Measurements from ENCODE around the gene AOPEP.

The AOPEP gene

GRCh38 chr9:95015569-95015968 is 289.1 kb downstream of the AOPEP start:
- no peaks in the 10 kb centered on the region for H3K4me1 ChIP-seq (ENCODE audit: insufficient read depth, low read length, poor library complexity, severe bottlenecking)
- H3K79me2 ChIP-seq (ENCODE audit: insufficient read depth, low read length) = no peaks in the 10 kb centered on the region
- H3K27me3 ChIP-seq (ENCODE audit: insufficient read depth, low read length, poor library complexity, severe bottlenecking) = no peaks in the 10 kb centered on the region
- no peaks in the 10 kb centered on the region for H3K9me3 ChIP-seq (ENCODE audit: insufficient read depth, low read depth, low read length)
- H3F3A ChIP-seq (ENCODE audit: low read depth) = no peaks in the 10 kb centered on the region
- no peaks in the 10 kb centered on the region for H4K20me1 ChIP-seq (ENCODE audit: insufficient read depth, low read length, poor library complexity, severe bottlenecking)
- no peak for TF ChIP-seq EZH2phosphoT487 (IDR thresholded peaks at IDR 0.05; ENCODE audit: borderline replicate concordance)
- TF ChIP-seq, protein P1, sequence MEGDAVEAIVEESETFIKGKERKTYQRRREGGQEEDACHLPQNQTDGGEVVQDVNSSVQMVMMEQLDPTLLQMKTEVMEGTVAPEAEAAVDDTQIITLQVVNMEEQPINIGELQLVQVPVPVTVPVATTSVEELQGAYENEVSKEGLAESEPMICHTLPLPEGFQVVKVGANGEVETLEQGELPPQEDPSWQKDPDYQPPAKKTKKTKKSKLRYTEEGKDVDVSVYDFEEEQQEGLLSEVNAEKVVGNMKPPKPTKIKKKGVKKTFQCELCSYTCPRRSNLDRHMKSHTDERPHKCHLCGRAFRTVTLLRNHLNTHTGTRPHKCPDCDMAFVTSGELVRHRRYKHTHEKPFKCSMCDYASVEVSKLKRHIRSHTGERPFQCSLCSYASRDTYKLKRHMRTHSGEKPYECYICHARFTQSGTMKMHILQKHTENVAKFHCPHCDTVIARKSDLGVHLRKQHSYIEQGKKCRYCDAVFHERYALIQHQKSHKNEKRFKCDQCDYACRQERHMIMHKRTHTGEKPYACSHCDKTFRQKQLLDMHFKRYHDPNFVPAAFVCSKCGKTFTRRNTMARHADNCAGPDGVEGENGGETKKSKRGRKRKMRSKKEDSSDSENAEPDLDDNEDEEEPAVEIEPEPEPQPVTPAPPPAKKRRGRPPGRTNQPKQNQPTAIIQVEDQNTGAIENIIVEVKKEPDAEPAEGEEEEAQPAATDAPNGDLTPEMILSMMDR (conservative IDR thresholded peaks at IDR 0.05; ENCODE audit: low read length) = no peak
- no peak overlapping the region for H3K4me3 ChIP-seq (ENCODE audit: low read length, poor library complexity, severe bottlenecking)
- no peak overlapping the region for H3K9ac ChIP-seq (ENCODE audit: low read depth, low read length, poor library complexity, severe bottlenecking)
- H3K9me2 ChIP-seq (replicated peaks; ENCODE audit: low read depth, low read length) = no peaks in the 10 kb centered on the region
- H2AFZ ChIP-seq (ENCODE audit: low read length) = no peak overlapping the region
- no peaks in the 10 kb centered on the region for H3K36me3 ChIP-seq (ENCODE audit: insufficient read depth, low read length)
- H3K4me2 ChIP-seq (ENCODE audit: low read depth, low read length, poor library complexity, severe bottlenecking) = no peak overlapping the region

- Histone ChIP-seq H3K9me2 (replicated peaks; ENCODE audit: low read depth, low read length) (no peaks in the 10 kb centered on the region), H3K4me1 (ENCODE audit: insufficient read depth, low read length, poor library complexity, severe bottlenecking) (no peaks in the 10 kb centered on the region), H3F3A (ENCODE audit: low read depth) (no peaks in the 10 kb centered on the region), H3K9ac (ENCODE audit: low read depth, low read length, poor library complexity, severe bottlenecking) (no peak overlapping the region), H3K4me2 (ENCODE audit: low read depth, low read length, poor library complexity, severe bottlenecking) (no peak overlapping the region), H3K36me3 (ENCODE audit: insufficient read depth, low read length) (no peaks in the 10 kb centered on the region), H3K27me3 (ENCODE audit: insufficient read depth, low read length, poor library complexity, severe bottlenecking) (no peaks in the 10 kb centered on the region), H2AFZ (ENCODE audit: low read length) (no peak overlapping the region), H3K79me2 (ENCODE audit: insufficient read depth, low read length) (no peaks in the 10 kb centered on the region), H4K20me1 (ENCODE audit: insufficient read depth, low read length, poor library complexity, severe bottlenecking) (no peaks in the 10 kb centered on the region), H3K4me3 (ENCODE audit: low read length, poor library complexity, severe bottlenecking) (no peak overlapping the region), H3K9me3 (ENCODE audit: insufficient read depth, low read depth, low read length) (no peaks in the 10 kb centered on the region)
- TF ChIP-seq, protein P1 (conservative IDR thresholded peaks at IDR 0.05; ENCODE audit: low read length) = no peak
- TF ChIP-seq EZH2phosphoT487 (IDR thresholded peaks at IDR 0.05; ENCODE audit: borderline replicate concordance) = no peak
These were observed 290.6 kb downstream of the AOPEP start for GRCh38 chr9:95017062-95017461.

DNA sequence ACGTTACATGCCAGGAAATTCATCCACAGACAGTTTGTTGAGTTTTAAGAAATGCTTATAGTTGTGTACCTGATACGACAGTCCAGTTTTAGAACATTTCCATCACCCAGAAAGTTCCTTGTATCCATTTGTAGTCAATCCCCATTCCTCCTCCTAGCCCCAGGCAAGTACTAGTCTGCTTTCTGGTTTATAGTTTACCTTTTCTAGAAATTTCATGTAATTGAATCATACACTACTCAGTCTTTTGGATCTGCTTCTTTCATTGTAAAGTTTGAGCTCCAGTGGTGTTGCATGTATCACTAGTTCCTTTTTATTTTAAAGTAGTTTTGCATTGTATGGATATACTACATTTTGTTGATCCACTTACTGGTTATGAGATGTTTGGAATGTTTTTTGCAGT is 291.2 kb downstream of the AOPEP start:
- no peaks in the 10 kb centered on the region for H3K4me1 ChIP-seq (ENCODE audit: insufficient read depth, low read length, poor library complexity, severe bottlenecking)
- no peaks in the 10 kb centered on the region for H3K9me2 ChIP-seq (replicated peaks; ENCODE audit: low read depth, low read length)
- TF ChIP-seq, protein P1 (conservative IDR thresholded peaks at IDR 0.05; ENCODE audit: low read length) = no peak
- no peak for TF ChIP-seq EZH2phosphoT487 (IDR thresholded peaks at IDR 0.05; ENCODE audit: borderline replicate concordance)
- H3K4me2 ChIP-seq (ENCODE audit: low read depth, low read length, poor library complexity, severe bottlenecking) = no peak overlapping the region
- H3K4me3 ChIP-seq (ENCODE audit: low read length, poor library complexity, severe bottlenecking) = no peak overlapping the region
- H3K9ac ChIP-seq (ENCODE audit: low read depth, low read length, poor library complexity, severe bottlenecking) = no peak overlapping the region
- no peaks in the 10 kb centered on the region for H3K9me3 ChIP-seq (ENCODE audit: insufficient read depth, low read depth, low read length)
- no peaks in the 10 kb centered on the region for H4K20me1 ChIP-seq (ENCODE audit: insufficient read depth, low read length, poor library complexity, severe bottlenecking)
- H3K36me3 ChIP-seq (ENCODE audit: insufficient read depth, low read length) = no peaks in the 10 kb centered on the region
- no peaks in the 10 kb centered on the region for H3K79me2 ChIP-seq (ENCODE audit: insufficient read depth, low read length)
- no peaks in the 10 kb centered on the region for H3K27me3 ChIP-seq (ENCODE audit: insufficient read depth, low read length, poor library complexity, severe bottlenecking)
- H2AFZ ChIP-seq (ENCODE audit: low read length) = no peak overlapping the region
- no peaks in the 10 kb centered on the region for H3F3A ChIP-seq (ENCODE audit: low read depth)
